ENCODE results near the gene TMEM229B.

GRCh38 chr14:67461341-67461985 is 27.1 kb downstream of the TMEM229B start:
- TF ChIP-seq CTCF (IDR thresholded peaks at IDR 0.05 in 2 of 3, conservative IDR thresholded peaks at IDR 0.05 in 1 of 3; ENCODE audit: borderline replicate concordance in 1 of 3, insufficient read depth in 1 of 3, low read depth in 2 of 3, low read length in 2 of 3) (no peak), POLR2AphosphoS5 (IDR thresholded peaks at IDR 0.05; ENCODE audit: low read depth, low read length) (no peak)

Measured in HCT116 (cell line).